Measurements from ENCODE around the gene ATP1A1. TPM values are rescaled to one million over a fixed set of nuclear protein-coding genes. Genes with fewer than 3 reads are reported as not detected.
A peak's percentile ranks its signal among the peaks of the same experiment; 100 is the strongest.

The ATP1A1 gene
- total RNA-seq, 2 experiments from 2014 or later: 251 to 262 TPM

- peak in 1 of 14 experiments; percentile 15 for DNase-seq
- ATAC-seq (ENCODE audit: poor library complexity): no peak
- H3K4me1 Mint-ChIP-seq (ENCODE audit: low read depth): no peaks in the 10 kb centered on the region
- TF ChIP-seq, protein P1, sequence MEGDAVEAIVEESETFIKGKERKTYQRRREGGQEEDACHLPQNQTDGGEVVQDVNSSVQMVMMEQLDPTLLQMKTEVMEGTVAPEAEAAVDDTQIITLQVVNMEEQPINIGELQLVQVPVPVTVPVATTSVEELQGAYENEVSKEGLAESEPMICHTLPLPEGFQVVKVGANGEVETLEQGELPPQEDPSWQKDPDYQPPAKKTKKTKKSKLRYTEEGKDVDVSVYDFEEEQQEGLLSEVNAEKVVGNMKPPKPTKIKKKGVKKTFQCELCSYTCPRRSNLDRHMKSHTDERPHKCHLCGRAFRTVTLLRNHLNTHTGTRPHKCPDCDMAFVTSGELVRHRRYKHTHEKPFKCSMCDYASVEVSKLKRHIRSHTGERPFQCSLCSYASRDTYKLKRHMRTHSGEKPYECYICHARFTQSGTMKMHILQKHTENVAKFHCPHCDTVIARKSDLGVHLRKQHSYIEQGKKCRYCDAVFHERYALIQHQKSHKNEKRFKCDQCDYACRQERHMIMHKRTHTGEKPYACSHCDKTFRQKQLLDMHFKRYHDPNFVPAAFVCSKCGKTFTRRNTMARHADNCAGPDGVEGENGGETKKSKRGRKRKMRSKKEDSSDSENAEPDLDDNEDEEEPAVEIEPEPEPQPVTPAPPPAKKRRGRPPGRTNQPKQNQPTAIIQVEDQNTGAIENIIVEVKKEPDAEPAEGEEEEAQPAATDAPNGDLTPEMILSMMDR (IDR thresholded peaks at IDR 0.05): no peak
- no peaks in the 10 kb centered on the region for H3K27me3 ChIP-seq (ENCODE audit: control insufficient read depth in 1 of 2, insufficient read depth in 2 of 2, low read length in 2 of 2)
- CTCF ChIA-PET: no interaction called here
- H3K4me1 ChIP-seq (ENCODE audit: insufficient read depth, low read length): no peaks in the 10 kb centered on the region
- no peak overlapping the region for H3K4me3 ChIP-seq (ENCODE audit: low read length)
- no peaks in the 10 kb centered on the region for H3K9me3 ChIP-seq (ENCODE audit: control insufficient read depth in 1 of 2, insufficient read depth in 1 of 2, low read length in 2 of 2)
- H3K9me3 Mint-ChIP-seq: no peaks in the 10 kb centered on the region
- H3K27ac ChIP-seq (ENCODE audit: low read depth in 1 of 2, low read length in 2 of 2): no peak overlapping the region
- H3K27ac Mint-ChIP-seq: no peak overlapping the region
- intact Hi-C loops (cut with DNase I, micrococcal nuclease): loop anchor here in 1 of 2 experiments (5.0 kb wide), 1 partner anchor 59 kb away; no protein-coding TSS in a partner anchor
- POLR2A ChIA-PET: interaction anchor here (0.6 to 3.6 kb wide), 5 partner anchors 17 to 328 kb away, joined by 3 to 22 read pairs (median 3); partner anchors contain the start of gene ATP1A1
- no peaks in the 10 kb centered on the region for H3K36me3 ChIP-seq (ENCODE audit: insufficient read depth, low read length)
- H3K27me3 Mint-ChIP-seq: no peaks in the 10 kb centered on the region
- H3K4me3 Mint-ChIP-seq: no peak overlapping the region
- H3K36me3 Mint-ChIP-seq (ENCODE audit: low read depth): no peaks in the 10 kb centered on the region
Measured at GRCh38 chr1:116436611-116436970, 63.5 kb downstream of the ATP1A1 start.

GRCh38 chr1:116439701-116440100 is 66.7 kb downstream of the ATP1A1 start:
- H3K36me3 Mint-ChIP-seq (ENCODE audit: low read depth): no peaks in the 10 kb centered on the region
- intact Hi-C loops (cut with DNase I, micrococcal nuclease): loop anchor here in 1 of 2 experiments (5.0 kb wide), 1 partner anchor 62 kb away; no protein-coding TSS in a partner anchor
- no peak overlapping the region for H3K27ac Mint-ChIP-seq
- H3K4me3 Mint-ChIP-seq: no peak overlapping the region
- DNase-seq: no peak
- CTCF ChIA-PET: no interaction called here
- no peaks in the 10 kb centered on the region for H3K4me1 Mint-ChIP-seq (ENCODE audit: low read depth)
- no peak for ATAC-seq (ENCODE audit: poor library complexity)
- H3K27ac ChIP-seq (ENCODE audit: low read depth in 1 of 2, low read length in 2 of 2): no peak overlapping the region
- H3K4me3 ChIP-seq (ENCODE audit: low read length): no peak overlapping the region
- H3K4me1 ChIP-seq (ENCODE audit: insufficient read depth, low read length): no peaks in the 10 kb centered on the region
- POLR2A ChIA-PET: interaction anchor here (0.7 kb wide), 1 partner anchor 193 kb away, joined by 5 read pairs; no protein-coding TSS in a partner anchor
- H3K9me3 Mint-ChIP-seq: no peaks in the 10 kb centered on the region
- H3K36me3 ChIP-seq (ENCODE audit: insufficient read depth, low read length): no peaks in the 10 kb centered on the region
- no peaks in the 10 kb centered on the region for H3K27me3 Mint-ChIP-seq
- no peaks in the 10 kb centered on the region for H3K27me3 ChIP-seq (ENCODE audit: control insufficient read depth in 1 of 2, insufficient read depth in 2 of 2, low read length in 2 of 2)
- TF ChIP-seq, protein P1 (IDR thresholded peaks at IDR 0.05): no peak
- H3K9me3 ChIP-seq (ENCODE audit: control insufficient read depth in 1 of 2, insufficient read depth in 1 of 2, low read length in 2 of 2): no peaks in the 10 kb centered on the region

- Mint-ChIP-seq H3K4me3 (no peak overlapping the region), H3K27ac (no peak overlapping the region), H3K9me3 (no peaks in the 10 kb centered on the region), H3K27me3 (peaks cover 5% of the 10 kb centered on the region), H3K36me3 (ENCODE audit: low read depth) (no peaks in the 10 kb centered on the region), H3K4me1 (ENCODE audit: low read depth) (no peaks in the 10 kb centered on the region)
- ChIA-PET POLR2A (interaction anchor here (0.6 kb wide), 1 partner anchor 329 kb away, joined by 4 read pairs; the partner anchor contains the start of gene MAB21L3), CTCF (no interaction called here)
- Histone ChIP-seq H3K4me1 (ENCODE audit: insufficient read depth, low read length) (no peaks in the 10 kb centered on the region), H3K27ac (ENCODE audit: low read depth in 1 of 2, low read length in 2 of 2) (no peak overlapping the region), H3K4me3 (ENCODE audit: low read length) (no peak overlapping the region), H3K27me3 (ENCODE audit: control insufficient read depth in 1 of 2, insufficient read depth in 2 of 2, low read length in 2 of 2) (no peaks in the 10 kb centered on the region), H3K9me3 (ENCODE audit: control insufficient read depth in 1 of 2, insufficient read depth in 1 of 2, low read length in 2 of 2) (no peaks in the 10 kb centered on the region), H3K36me3 (ENCODE audit: insufficient read depth, low read length) (no peaks in the 10 kb centered on the region)
- no peak for ATAC-seq (ENCODE audit: poor library complexity)
- no peak for DNase-seq
- TF ChIP-seq, protein P1 (IDR thresholded peaks at IDR 0.05): no peak
- intact Hi-C loops (cut with DNase I, micrococcal nuclease): no loop called here
Measured at GRCh38 chr1:116440731-116441130, 67.7 kb downstream of the ATP1A1 start.
